Gastrocnemius medialis (tissue), 4 donors: ENCODE data around the gene RAI1. TPM values are rescaled to one million over a fixed set of nuclear protein-coding genes. Genes with fewer than 3 reads are reported as not detected.

Source experiments
- ATAC-seq, 2 donors: fragments of 150-250 bp; one replicate each; pipeline ENCODE4 v1.9.1; 2016
- DNase-seq, 2 donors: peaks; one replicate each; pipeline ENCODE4 v3.0.0-alpha.2; 2019
- H3K27ac ChIP-seq, 4 donors: fragments of 200-600 bp; sonication (generic); 1 replicate in 1 of 4; 2 replicates in 3 of 4; pipeline ENCODE4 v1.5.1; 2016 to 2018; ENCODE audit warnings: mild to moderate bottlenecking in 2 of 4, moderate library complexity in 1 of 4
- H3K27me3 ChIP-seq, 3 donors: fragments of 200-600 bp; sonication (generic) in 2 of 3; 1 replicate in 1 of 3; 2 replicates in 2 of 3; pipeline versions ENCODE4 v1.5.1 to v1.6.0; 2016 to 2019; ENCODE audit warnings: mild to moderate bottlenecking in 1 of 3, moderate library complexity in 1 of 3
- H3K36me3 ChIP-seq, 2 donors: fragments of 200-600 bp; sonication (generic) in 1 of 2; one replicate each; pipeline ENCODE4 v1.5.1; 2017 to 2018
- H3K4me1 ChIP-seq, 2 donors: fragments of 200-600 bp; sonication (generic) in 1 of 2; one replicate each; pipeline ENCODE4 v1.5.1; 2016 to 2017; ENCODE audit warnings: mild to moderate bottlenecking in 2 of 2
- H3K4me3 ChIP-seq, 4 donors: fragments of 200-600 bp; sonication (generic) in 3 of 4; 1 replicate in 1 of 4; 2 replicates in 3 of 4; pipeline ENCODE4 v1.5.1; 2016 to 2019; ENCODE audit warnings: mild to moderate bottlenecking in 2 of 4
- H3K9me3 ChIP-seq, 3 donors: fragments of 200-600 bp; sonication (generic) in 2 of 3; 1 replicate in 1 of 3; 2 replicates in 2 of 3; pipeline ENCODE4 v1.5.1; 2016 to 2019
- POLR2A ChIP-seq, 2 donors: fragments of 450-650 bp; IDR thresholded peaks; one replicate each; pipeline ENCODE4 v1.6.1; 2017; ENCODE audit warnings: antibody characterized with exemption in 2 of 2, mild to moderate bottlenecking in 2 of 2, moderate library complexity in 2 of 2
- in situ Hi-C, 4 donors: fragments of 200-750 bp; cut with MboI; loops; one replicate each; pipeline versions ENCODE4 v1.15.0 to v1.8.0; 2017; ENCODE audit warnings: low sequenced_read_pairs in 4 of 4
- intact Hi-C: fragments of 100-400 bp; cut with DNase I; formaldehyde crosslinking; loops from one replicate; pipeline ENCODE4 v1.15.1; 2023; ENCODE audit warnings: low total_unique reads
- total RNA-seq, 4 donors: library from RNA; depleted of rRNA; stranded (reverse); fragments of >200 nt; gene quantifications; one replicate each; pipeline versions ENCODE4 v1.1.0 to v1.2.3, GENCODE V29; 2016
- TF ChIP-seq, protein P1 (sequence below), 5 experiments: fragments of 450-650 bp in 3 of 5; fragments of 200-600 bp in 2 of 5; sonication (generic) in 2 of 5; IDR thresholded peaks in 4 of 5; conservative IDR thresholded peaks in 1 of 5; 1 replicate in 4 of 5; 2 replicates in 1 of 5; pipeline ENCODE4 v1.5.1; 2016 to 2019; ENCODE audit warnings: antibody characterized with exemption in 5 of 5, mild to moderate bottlenecking in 3 of 5, moderate library complexity in 3 of 5

Gene RAI1
- total RNA-seq, 4 donors from 2014 or later = 2.1 to 6.7 (median 4.3) TPM

DNA sequence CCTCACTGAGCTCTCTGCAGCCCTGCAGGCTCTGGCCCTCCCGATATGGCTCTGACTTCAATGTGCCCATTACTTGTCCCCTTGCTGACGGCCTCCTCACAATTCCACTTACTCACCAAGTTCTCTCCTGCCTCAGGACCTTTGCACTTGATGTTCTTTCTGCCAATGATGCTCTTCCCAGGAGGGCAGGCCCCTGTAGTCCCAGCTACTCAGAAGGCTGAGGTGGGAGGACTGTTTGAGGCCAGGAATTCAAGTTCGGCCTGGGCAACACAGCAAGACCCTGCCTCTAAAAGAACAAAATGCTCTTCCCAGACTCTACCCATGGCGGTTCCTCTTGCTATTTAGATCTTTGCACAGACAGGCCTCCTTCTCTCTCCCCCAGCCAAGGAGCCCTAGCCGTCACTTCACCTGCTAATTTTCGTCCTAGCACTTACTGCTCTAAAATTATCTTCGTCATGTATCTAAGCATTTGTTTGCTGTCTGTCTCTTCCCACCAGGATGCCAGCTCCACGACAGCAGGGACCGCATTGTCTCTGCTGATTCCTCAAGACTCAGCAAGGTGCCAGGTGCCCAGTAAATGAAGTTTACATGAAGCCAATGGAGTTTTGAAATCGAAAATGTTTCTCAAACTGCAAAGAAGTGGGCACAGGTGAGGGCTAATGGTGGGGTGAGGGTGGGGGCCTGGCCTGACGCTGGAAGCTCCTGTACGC lies 626 bp upstream of the RAI1 start:
- in situ Hi-C loops = loop anchor here (25.0 kb wide), 2 partner anchors 107 to 182 kb away; no protein-coding TSS in a partner anchor
- DNase-seq (no peak), ATAC-seq (peak in 1 of 2 donors; percentile 1)
- TF ChIP-seq POLR2A (IDR thresholded peaks at IDR 0.05) = no peak
- TF ChIP-seq, protein P1, sequence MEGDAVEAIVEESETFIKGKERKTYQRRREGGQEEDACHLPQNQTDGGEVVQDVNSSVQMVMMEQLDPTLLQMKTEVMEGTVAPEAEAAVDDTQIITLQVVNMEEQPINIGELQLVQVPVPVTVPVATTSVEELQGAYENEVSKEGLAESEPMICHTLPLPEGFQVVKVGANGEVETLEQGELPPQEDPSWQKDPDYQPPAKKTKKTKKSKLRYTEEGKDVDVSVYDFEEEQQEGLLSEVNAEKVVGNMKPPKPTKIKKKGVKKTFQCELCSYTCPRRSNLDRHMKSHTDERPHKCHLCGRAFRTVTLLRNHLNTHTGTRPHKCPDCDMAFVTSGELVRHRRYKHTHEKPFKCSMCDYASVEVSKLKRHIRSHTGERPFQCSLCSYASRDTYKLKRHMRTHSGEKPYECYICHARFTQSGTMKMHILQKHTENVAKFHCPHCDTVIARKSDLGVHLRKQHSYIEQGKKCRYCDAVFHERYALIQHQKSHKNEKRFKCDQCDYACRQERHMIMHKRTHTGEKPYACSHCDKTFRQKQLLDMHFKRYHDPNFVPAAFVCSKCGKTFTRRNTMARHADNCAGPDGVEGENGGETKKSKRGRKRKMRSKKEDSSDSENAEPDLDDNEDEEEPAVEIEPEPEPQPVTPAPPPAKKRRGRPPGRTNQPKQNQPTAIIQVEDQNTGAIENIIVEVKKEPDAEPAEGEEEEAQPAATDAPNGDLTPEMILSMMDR (IDR thresholded peaks at IDR 0.05 in 4 of 5, conservative IDR thresholded peaks at IDR 0.05 in 1 of 5) = no peak
- Histone ChIP-seq H3K27me3 (no peaks in the 10 kb centered on the region), H3K4me1 (peaks cover 15 to 23% of the 10 kb centered on the region in 2 donors), H3K9me3 (no peaks in the 10 kb centered on the region), H3K27ac (peak overlapping the region; percentile 51 to 87 (median 80)), H3K4me3 (peak overlapping the region in 3 of 4 donors; percentile 5 to 85 (median 85)), H3K36me3 (no peaks in the 10 kb centered on the region)
- intact Hi-C loops = loop anchor here (1.0 to 2.0 kb wide), 4 partner anchors 102 to 352 kb away; no protein-coding TSS in a partner anchor

DNA sequence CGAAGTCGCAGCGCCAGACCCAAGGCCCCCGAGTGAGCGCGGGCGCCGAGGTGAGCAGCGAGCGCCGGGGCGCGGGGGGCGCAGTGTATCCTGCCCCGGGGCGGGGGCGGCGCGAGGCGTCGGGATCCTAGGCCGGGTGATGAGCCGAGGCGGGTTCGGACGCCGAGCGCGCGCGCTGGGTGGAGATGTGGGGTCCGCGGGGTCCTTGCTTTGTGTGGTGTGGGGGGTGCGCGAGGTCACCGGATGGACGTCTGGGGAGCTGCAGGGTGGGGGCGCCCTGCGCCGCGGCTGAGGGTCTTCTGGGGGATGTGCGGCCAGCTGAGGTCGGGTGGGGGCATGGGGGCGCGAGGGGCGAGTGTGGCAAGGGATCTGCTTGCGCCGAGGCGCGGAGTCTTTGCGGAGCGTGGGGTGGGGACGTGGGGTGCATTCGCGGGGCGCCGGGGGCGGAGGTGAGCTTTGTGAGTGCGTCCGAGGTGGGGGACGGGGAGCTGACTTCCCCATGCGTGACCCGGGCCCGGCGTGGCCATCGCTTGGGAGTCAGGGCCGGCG lies 560 bp downstream of the RAI1 start:
- in situ Hi-C loops = loop anchor here (25.0 kb wide), 2 partner anchors 105 to 180 kb away; no protein-coding TSS in a partner anchor
- TF ChIP-seq POLR2A (IDR thresholded peaks at IDR 0.05) = no peak
- TF ChIP-seq, protein P1 (IDR thresholded peaks at IDR 0.05 in 4 of 5, conservative IDR thresholded peaks at IDR 0.05 in 1 of 5) = no peak
- intact Hi-C loops = loop anchor here (1.0 to 2.0 kb wide), 5 partner anchors 12 to 351 kb away; no protein-coding TSS in a partner anchor
- ATAC-seq = peak; percentile 27 to 44
- Histone ChIP-seq H3K4me3 (peak overlapping the region; percentile 77 to 95 (median 85)), H3K9me3 (no peaks in the 10 kb centered on the region), H3K27ac (peak overlapping the region; percentile 58 to 87 (median 80)), H3K36me3 (no peaks in the 10 kb centered on the region), H3K4me1 (peaks cover 18 to 26% of the 10 kb centered on the region in 2 donors), H3K27me3 (no peaks in the 10 kb centered on the region)
- no peak for DNase-seq

DNA sequence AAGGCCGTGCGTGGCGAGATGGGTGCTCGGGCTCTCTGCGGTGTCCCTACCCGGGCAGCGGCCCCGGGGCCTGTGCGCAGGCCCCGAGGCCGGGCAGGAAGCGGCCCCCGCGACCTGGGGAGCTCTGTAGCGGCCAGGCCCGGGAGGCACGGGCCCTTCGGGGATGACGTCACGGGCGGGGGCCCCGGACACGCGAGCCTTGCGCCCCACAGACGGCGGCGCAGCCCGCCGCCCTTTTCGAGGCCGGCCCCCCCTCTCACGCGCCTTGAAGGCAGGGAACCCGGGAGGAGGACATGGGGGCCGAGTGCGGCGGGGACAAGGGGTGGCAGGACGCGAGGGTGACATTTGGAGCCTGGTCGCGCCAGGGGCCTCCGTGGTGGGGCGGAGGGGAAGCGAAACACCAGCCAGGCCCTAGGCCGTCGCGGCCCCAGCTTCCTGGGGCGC lies 1.1 kb downstream of the RAI1 start:
- peak; percentile 42 to 43 for ATAC-seq
- Histone ChIP-seq H3K4me1 (peaks cover 18 to 26% of the 10 kb centered on the region in 2 donors), H3K27me3 (no peaks in the 10 kb centered on the region), H3K4me3 (peak overlapping the region; percentile 77 to 95 (median 85)), H3K36me3 (no peaks in the 10 kb centered on the region), H3K9me3 (no peaks in the 10 kb centered on the region), H3K27ac (peak overlapping the region; percentile 58 to 87 (median 80))
- no peak for DNase-seq
- in situ Hi-C loops = loop anchor here (25.0 kb wide), 2 partner anchors 105 to 180 kb away; no protein-coding TSS in a partner anchor
- intact Hi-C loops = loop anchor here (1.0 kb wide), 1 partner anchor 12 kb away; no protein-coding TSS in a partner anchor
- no peak for TF ChIP-seq POLR2A (IDR thresholded peaks at IDR 0.05)
- TF ChIP-seq, protein P1 (IDR thresholded peaks at IDR 0.05 in 4 of 5, conservative IDR thresholded peaks at IDR 0.05 in 1 of 5) = no peak

DNA sequence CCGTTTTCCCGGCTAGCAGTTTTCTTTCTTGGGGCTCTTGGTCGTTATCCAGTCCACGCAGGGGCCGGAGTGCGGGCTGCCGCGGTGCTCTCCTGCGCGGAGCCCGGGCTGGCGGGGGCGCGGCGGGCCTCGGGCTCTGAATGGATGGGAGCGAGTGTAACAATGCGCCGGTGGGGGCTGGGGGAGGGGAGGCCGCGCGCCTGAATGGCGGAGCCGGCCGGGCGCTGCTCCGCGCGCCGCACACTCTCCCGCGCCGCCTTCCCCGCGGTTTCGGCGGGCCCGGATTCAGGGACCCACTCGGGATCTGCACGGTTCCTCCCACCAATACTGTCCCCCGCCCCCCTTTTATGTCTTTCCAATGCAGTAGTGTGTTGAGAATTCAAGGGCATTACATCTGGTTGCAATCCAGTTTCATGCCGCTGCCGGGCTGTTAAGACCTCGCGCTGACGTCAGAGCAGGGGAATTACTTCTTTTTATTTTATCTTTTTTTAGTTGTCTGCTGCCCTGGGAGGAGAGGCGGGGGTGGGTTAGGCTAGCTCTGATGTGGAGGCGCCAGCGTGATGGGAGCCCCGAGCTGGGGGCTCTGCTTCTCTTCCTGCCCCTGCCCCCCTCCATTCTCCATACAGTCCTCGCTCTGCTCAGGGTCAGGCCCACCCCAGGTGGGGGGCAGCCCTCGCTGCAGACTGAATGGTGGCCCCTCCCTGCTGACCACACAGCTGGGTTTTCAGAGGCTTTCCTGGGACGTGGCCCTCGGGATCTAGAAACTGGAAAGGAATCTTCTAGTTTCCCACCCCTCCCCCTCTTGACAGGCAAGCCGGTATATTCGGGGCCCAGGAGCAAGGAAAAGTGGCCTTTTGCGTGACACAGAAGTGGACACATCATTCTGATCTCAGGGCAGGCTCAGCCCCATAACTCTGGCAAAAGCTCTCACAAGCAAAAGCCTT lies 1.8 kb downstream of the RAI1 start:
- H3K36me3 ChIP-seq = no peaks in the 10 kb centered on the region
- peak overlapping the region; percentile 77 to 95 (median 85) for H3K4me3 ChIP-seq
- peaks cover 18 to 26% of the 10 kb centered on the region in 2 donors for H3K4me1 ChIP-seq
- ATAC-seq = peak; percentile 45 to 53
- intact Hi-C loops (loop anchor here (1.0 kb wide), 1 partner anchor 11 kb away; no protein-coding TSS in a partner anchor), in situ Hi-C loops (loop anchor here (25.0 kb wide), 2 partner anchors 104 to 179 kb away; no protein-coding TSS in a partner anchor)
- H3K27ac ChIP-seq = peak overlapping the region; percentile 58 to 87 (median 80)
- no peaks in the 10 kb centered on the region for H3K9me3 ChIP-seq
- TF ChIP-seq POLR2A (IDR thresholded peaks at IDR 0.05) = no peak
- TF ChIP-seq, protein P1 (IDR thresholded peaks at IDR 0.05 in 4 of 5, conservative IDR thresholded peaks at IDR 0.05 in 1 of 5) = peak in 1 of 5 experiments; percentile 6
- no peaks in the 10 kb centered on the region for H3K27me3 ChIP-seq
- peak; percentile 29 to 42 for DNase-seq
